Measurements from ENCODE around the gene HGD. TPM values are rescaled to one million over a fixed set of nuclear protein-coding genes. Genes with fewer than 3 reads are reported as not detected.
"Not testable (repeated sequence)": the region's sequence is repeated elsewhere in the genome, so short reads cannot be mapped to it uniquely, and the experiment has no call there.

Gene HGD
- total RNA-seq, 1 donor from 2014 or later, result 0.16 TPM

DNA sequence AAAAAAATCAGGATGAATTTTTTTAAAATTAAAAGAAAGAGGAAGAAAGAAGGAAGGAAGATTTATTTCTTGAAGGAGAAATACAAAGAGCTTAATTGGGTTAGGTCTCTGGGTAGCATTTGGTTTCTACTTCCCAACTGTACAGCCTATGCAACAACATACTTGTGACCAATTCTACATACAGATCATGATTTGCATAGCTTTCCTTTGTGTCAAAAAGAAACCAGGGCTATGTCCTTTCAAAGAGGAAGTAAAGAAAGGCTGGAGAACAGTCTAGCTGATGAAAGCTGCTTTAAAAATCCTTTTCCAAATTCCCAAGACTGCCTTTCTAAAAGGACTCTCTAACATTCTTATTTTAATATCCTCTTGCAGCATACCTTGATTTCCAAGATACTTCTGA lies 6.1 kb upstream of the HGD start:
- Mint-ChIP-seq H3K27ac (no peak overlapping the region), H3K27me3 (ENCODE audit: insufficient read depth) (no peaks in the 10 kb centered on the region), H3K4me3 (no peak overlapping the region), H3K9me3 (no peaks in the 10 kb centered on the region), H3K4me1 (ENCODE audit: low read depth) (no peaks in the 10 kb centered on the region), H3K36me3 (ENCODE audit: low read depth) (peaks cover 4% of the 10 kb centered on the region)
- intact Hi-C loops (cut with micrococcal nuclease), result no loop called here
- DNase-seq (ENCODE audit: low spot score), result no peak

DNA sequence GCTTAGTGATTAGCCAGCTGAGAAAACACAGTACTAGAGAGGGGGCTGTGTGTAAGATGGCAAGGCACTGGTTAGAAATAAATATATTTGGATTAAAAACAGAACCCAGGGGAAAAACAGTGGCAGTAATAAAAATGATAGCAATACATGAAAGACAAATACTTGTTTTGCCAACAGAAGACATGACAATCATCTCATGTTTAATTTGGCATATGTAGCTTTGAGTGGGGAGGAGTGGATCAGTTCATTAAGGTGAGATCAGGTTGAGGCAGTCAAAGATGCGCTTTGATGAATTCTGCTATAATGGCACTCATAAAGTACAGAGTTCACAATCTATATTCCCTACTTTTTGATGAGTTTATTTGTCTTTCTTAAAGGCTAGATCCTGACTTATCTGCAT lies 3.4 kb upstream of the HGD start:
- no peak overlapping the region for H3K27ac Mint-ChIP-seq
- H3K27me3 Mint-ChIP-seq (ENCODE audit: insufficient read depth), result no peaks in the 10 kb centered on the region
- H3K9me3 Mint-ChIP-seq, result no peaks in the 10 kb centered on the region
- H3K4me3 Mint-ChIP-seq, result no peak overlapping the region
- no peaks in the 10 kb centered on the region for H3K4me1 Mint-ChIP-seq (ENCODE audit: low read depth)
- peaks cover 4% of the 10 kb centered on the region for H3K36me3 Mint-ChIP-seq (ENCODE audit: low read depth)
- intact Hi-C loops (cut with micrococcal nuclease), result no loop called here
- DNase-seq (ENCODE audit: low spot score), result no peak

GRCh38 chr3:120684896-120685295 lies 2.9 kb upstream of the HGD start:
- intact Hi-C loops (cut with micrococcal nuclease), result no loop called here
- H3K4me1 Mint-ChIP-seq (ENCODE audit: low read depth), result no peaks in the 10 kb centered on the region
- H3K4me3 Mint-ChIP-seq, result no peak overlapping the region
- H3K27ac Mint-ChIP-seq, result no peak overlapping the region
- H3K36me3 Mint-ChIP-seq (ENCODE audit: low read depth), result peaks cover 4% of the 10 kb centered on the region
- H3K9me3 Mint-ChIP-seq, result no peaks in the 10 kb centered on the region
- no peaks in the 10 kb centered on the region for H3K27me3 Mint-ChIP-seq (ENCODE audit: insufficient read depth)
- DNase-seq (ENCODE audit: low spot score), result no peak

DNA sequence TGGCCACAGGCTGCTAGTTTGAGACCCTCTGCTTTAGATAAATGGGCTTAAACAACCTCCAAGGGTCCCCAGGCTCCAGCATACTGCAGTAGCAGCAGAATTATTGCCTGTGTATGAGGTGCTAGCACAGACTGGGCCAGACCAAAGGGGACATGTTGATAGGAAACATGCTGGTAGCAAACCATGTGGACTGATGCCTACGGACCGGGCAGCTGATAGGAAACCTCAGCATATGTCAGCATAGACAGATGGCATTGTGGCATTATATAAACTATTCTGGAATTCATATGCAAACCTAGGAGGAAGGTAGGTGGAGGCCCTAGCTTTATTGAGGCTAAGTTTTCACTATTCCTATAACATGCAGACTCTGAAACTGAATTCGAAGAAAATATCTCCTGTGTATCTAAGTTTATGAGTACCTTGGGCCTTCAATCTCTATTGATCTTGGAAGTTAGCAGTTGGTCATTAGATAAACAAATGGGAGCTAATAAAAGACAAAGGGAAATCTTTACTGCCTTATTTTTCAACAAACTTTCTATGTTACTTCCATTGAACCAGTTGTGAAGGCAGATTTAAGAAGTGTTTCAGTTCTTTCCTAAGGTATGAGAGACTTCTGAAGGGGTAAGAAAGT lies 1.7 kb upstream of the HGD start:
- no peak overlapping the region for H3K27ac Mint-ChIP-seq
- DNase-seq (ENCODE audit: low spot score), result no peak
- H3K4me3 Mint-ChIP-seq, result no peak overlapping the region
- intact Hi-C loops (cut with micrococcal nuclease), result no loop called here
- H3K36me3 Mint-ChIP-seq (ENCODE audit: low read depth), result no peaks in the 10 kb centered on the region
- peaks cover 5% of the 10 kb centered on the region for H3K4me1 Mint-ChIP-seq (ENCODE audit: low read depth)
- H3K27me3 Mint-ChIP-seq (ENCODE audit: insufficient read depth), result no peaks in the 10 kb centered on the region
- no peaks in the 10 kb centered on the region for H3K9me3 Mint-ChIP-seq

GRCh38 chr3:120683213-120683612 lies 1.2 kb upstream of the HGD start:
- Mint-ChIP-seq H3K4me1 (ENCODE audit: low read depth) (peaks cover 9% of the 10 kb centered on the region), H3K27ac (no peak overlapping the region), H3K4me3 (no peak overlapping the region), H3K9me3 (no peaks in the 10 kb centered on the region), H3K27me3 (ENCODE audit: insufficient read depth) (no peaks in the 10 kb centered on the region), H3K36me3 (ENCODE audit: low read depth) (no peaks in the 10 kb centered on the region)
- DNase-seq (ENCODE audit: low spot score), result no peak
- intact Hi-C loops (cut with micrococcal nuclease), result no loop called here

- no peak for DNase-seq (ENCODE audit: low spot score)
- Mint-ChIP-seq H3K27me3 (ENCODE audit: insufficient read depth) (no peaks in the 10 kb centered on the region), H3K27ac (no peak overlapping the region), H3K9me3 (no peaks in the 10 kb centered on the region), H3K4me3 (no peak overlapping the region), H3K4me1 (ENCODE audit: low read depth) (peaks cover 10% of the 10 kb centered on the region), H3K36me3 (ENCODE audit: low read depth) (no peaks in the 10 kb centered on the region)
- intact Hi-C loops (cut with micrococcal nuclease), result no loop called here
Measured at GRCh38 chr3:120681506-120682038, 467 bp downstream of the HGD start.

GRCh38 chr3:120681018-120681417 lies 1.0 kb downstream of the HGD start:
- Mint-ChIP-seq H3K27me3 (ENCODE audit: insufficient read depth) (no peaks in the 10 kb centered on the region), H3K36me3 (ENCODE audit: low read depth) (no peaks in the 10 kb centered on the region), H3K4me1 (ENCODE audit: low read depth) (peaks cover 10% of the 10 kb centered on the region), H3K27ac (no peak overlapping the region), H3K9me3 (no peaks in the 10 kb centered on the region), H3K4me3 (no peak overlapping the region)
- no peak for DNase-seq (ENCODE audit: low spot score)
- intact Hi-C loops (cut with micrococcal nuclease), result no loop called here

DNA sequence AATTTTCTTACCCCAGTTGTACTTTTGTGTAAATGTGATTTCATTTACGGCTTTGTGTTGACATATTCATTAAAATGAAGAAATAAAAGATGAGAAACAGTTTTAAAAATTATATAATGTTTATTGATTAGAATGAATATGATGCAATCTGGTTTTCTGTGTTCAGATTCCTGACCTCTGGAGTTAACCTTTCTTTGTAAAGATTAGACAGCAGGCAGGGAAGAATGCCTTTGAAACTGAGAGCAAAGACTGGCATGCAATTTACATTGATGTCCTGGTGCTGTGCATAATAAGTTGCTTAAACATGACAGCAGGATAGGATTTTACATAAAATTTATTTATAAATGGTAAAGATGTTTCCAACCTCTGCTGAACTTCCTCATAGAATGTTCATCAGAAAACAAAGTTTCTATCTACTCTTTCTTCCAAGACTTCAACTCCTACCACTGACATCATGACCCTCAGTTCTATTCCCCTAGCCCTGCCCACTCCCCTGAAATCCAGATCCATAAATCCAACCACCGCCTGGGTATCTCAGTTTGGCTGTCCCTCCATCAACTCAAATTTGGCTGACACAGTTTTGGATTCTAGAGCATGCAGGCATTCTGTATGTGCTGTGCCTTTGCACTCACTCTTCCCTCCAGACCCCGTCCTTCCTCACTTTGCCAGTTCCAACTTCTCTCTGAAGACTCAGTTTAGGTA lies 1.7 kb downstream of the HGD start:
- Mint-ChIP-seq H3K4me3 (no peak overlapping the region), H3K9me3 (no peaks in the 10 kb centered on the region), H3K27ac (no peak overlapping the region), H3K36me3 (ENCODE audit: low read depth) (no peaks in the 10 kb centered on the region), H3K4me1 (ENCODE audit: low read depth) (peaks cover 10% of the 10 kb centered on the region), H3K27me3 (ENCODE audit: insufficient read depth) (no peaks in the 10 kb centered on the region)
- intact Hi-C loops (cut with micrococcal nuclease), result no loop called here
- no peak for DNase-seq (ENCODE audit: low spot score)

- Mint-ChIP-seq H3K36me3 (ENCODE audit: low read depth) (no peaks in the 10 kb centered on the region), H3K9me3 (no peaks in the 10 kb centered on the region), H3K27ac (no peak overlapping the region), H3K4me1 (ENCODE audit: low read depth) (peaks cover 10% of the 10 kb centered on the region), H3K4me3 (no peak overlapping the region), H3K27me3 (ENCODE audit: insufficient read depth) (no peaks in the 10 kb centered on the region)
- intact Hi-C loops (cut with micrococcal nuclease), result no loop called here
- DNase-seq (ENCODE audit: low spot score), result no peak
Measured at GRCh38 chr3:120678984-120679383, 3.1 kb downstream of the HGD start.

- DNase-seq (ENCODE audit: low spot score), result no peak
- H3K4me1 Mint-ChIP-seq (ENCODE audit: low read depth), result peaks cover 10% of the 10 kb centered on the region
- H3K27ac Mint-ChIP-seq, result no peak overlapping the region
- intact Hi-C loops (cut with micrococcal nuclease), result no loop called here
- H3K36me3 Mint-ChIP-seq (ENCODE audit: low read depth), result no peaks in the 10 kb centered on the region
- H3K4me3 Mint-ChIP-seq, result peak overlapping the region; percentile 31
- H3K27me3 Mint-ChIP-seq (ENCODE audit: insufficient read depth), result no peaks in the 10 kb centered on the region
- H3K9me3 Mint-ChIP-seq, result no peaks in the 10 kb centered on the region
Measured at GRCh38 chr3:120678331-120678947, 3.6 kb downstream of the HGD start.

DNA sequence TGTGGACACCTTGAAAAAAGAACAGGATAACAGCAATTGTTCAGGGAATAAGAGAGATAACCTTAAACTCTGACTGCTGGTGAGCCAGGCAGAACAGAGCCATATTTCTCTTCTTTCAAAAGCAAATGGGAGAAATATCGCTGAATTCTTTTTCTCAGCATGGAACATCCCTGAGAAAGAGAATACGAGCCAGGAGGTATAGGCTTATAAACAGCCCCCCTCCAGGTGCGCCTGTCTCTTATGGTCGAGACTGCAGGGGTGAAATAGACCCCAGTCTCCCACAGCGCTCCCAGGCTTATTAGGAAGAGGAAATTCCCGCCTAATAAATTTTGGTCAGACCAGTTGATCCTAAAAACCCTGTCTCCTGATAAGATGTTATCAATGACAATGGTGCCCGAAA lies 4.8 kb downstream of the HGD start:
- H3K4me3 Mint-ChIP-seq; H3K27me3 Mint-ChIP-seq (ENCODE audit: insufficient read depth); H3K9me3 Mint-ChIP-seq; H3K27ac Mint-ChIP-seq; DNase-seq (ENCODE audit: low spot score); intact Hi-C loops (cut with micrococcal nuclease); H3K36me3 Mint-ChIP-seq (ENCODE audit: low read depth): not testable (repeated sequence)
- peaks cover 10% of the 10 kb centered on the region for H3K4me1 Mint-ChIP-seq (ENCODE audit: low read depth)

DNA sequence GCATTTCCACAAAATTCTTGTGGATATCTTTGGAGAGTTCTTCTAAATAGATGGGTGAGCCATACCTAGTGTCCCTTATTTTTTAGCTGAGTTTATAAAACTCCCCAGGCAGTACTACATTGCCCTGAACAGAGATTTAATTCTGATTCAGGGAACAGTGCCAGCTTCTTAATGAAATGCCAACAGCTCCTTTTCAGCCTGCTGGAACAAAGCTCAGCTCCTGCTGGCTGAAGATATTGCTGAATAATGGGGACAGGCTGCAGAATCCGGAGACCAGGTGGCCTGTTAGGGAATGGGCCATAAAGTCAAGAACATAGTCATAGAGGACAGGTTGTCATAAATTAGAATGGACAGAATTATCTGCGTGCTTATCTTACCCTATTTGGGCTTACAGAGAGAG lies 8.9 kb downstream of the HGD start:
- Mint-ChIP-seq H3K4me3 (no peak overlapping the region), H3K27me3 (ENCODE audit: insufficient read depth) (no peaks in the 10 kb centered on the region), H3K4me1 (ENCODE audit: low read depth) (peaks cover under 1% of the 10 kb centered on the region), H3K36me3 (ENCODE audit: low read depth) (no peaks in the 10 kb centered on the region), H3K27ac (no peak overlapping the region), H3K9me3 (no peaks in the 10 kb centered on the region)
- intact Hi-C loops (cut with micrococcal nuclease), result no loop called here
- DNase-seq (ENCODE audit: low spot score), result no peak

GRCh38 chr3:120670576-120670975 lies 11.5 kb downstream of the HGD start:
- DNase-seq (ENCODE audit: low spot score), result no peak
- H3K36me3 Mint-ChIP-seq (ENCODE audit: low read depth), result no peaks in the 10 kb centered on the region
- no peak overlapping the region for H3K27ac Mint-ChIP-seq
- no peak overlapping the region for H3K4me3 Mint-ChIP-seq
- no peaks in the 10 kb centered on the region for H3K9me3 Mint-ChIP-seq
- intact Hi-C loops (cut with micrococcal nuclease), result no loop called here
- no peaks in the 10 kb centered on the region for H3K27me3 Mint-ChIP-seq (ENCODE audit: insufficient read depth)
- no peaks in the 10 kb centered on the region for H3K4me1 Mint-ChIP-seq (ENCODE audit: low read depth)
